ENCODE measurements around the gene AIFM2. TPM values are rescaled to one million over a fixed set of nuclear protein-coding genes. Genes with fewer than 3 reads are reported as not detected.

The AIFM2 gene
- total RNA-seq, 1 donor from 2014 or later, result 3.7 TPM

DNA sequence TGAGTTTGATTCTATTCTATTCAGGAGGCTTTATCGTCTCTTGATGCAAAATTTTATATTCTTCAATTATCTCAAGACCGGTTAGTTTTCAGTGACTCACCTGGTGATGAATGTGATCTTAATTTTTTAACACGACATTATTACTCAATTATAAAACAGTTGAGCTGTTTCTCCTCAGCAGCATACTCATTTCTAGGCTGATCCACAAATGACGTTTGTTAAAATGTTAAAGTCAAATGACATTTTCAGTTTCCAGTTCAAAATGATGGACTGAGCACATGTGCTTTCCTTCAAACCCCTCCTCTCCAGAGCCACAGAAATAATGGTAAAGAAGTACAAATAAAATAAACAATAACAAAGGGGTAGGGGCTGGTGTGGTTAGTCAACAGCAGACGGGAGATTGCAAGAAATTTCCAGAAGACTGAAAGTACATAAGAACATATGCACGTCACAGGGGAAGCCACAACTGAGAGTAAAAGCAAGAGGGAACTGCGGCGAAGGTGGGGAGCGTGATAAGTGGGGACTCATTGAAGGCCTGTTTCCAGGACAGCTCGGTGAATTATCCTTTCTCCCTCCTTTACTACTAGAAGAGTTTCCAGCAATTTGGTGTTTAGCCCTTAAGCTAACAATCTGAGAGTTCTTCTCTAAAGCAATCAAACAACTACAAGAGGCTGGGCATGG, 69.1 kb downstream of the AIFM2 start:
- TF ChIP-seq, protein P1, sequence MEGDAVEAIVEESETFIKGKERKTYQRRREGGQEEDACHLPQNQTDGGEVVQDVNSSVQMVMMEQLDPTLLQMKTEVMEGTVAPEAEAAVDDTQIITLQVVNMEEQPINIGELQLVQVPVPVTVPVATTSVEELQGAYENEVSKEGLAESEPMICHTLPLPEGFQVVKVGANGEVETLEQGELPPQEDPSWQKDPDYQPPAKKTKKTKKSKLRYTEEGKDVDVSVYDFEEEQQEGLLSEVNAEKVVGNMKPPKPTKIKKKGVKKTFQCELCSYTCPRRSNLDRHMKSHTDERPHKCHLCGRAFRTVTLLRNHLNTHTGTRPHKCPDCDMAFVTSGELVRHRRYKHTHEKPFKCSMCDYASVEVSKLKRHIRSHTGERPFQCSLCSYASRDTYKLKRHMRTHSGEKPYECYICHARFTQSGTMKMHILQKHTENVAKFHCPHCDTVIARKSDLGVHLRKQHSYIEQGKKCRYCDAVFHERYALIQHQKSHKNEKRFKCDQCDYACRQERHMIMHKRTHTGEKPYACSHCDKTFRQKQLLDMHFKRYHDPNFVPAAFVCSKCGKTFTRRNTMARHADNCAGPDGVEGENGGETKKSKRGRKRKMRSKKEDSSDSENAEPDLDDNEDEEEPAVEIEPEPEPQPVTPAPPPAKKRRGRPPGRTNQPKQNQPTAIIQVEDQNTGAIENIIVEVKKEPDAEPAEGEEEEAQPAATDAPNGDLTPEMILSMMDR (conservative IDR thresholded peaks at IDR 0.05; ENCODE audit: low read depth, low read length), result no peak
- H3K4me3 ChIP-seq (ENCODE audit: low read depth, low read length), result no peak overlapping the region
- DNase-seq (ENCODE audit: low read depth), result no peak

Other genes starting within 250 kb of the AIFM2 start
- gene MACROH2A2, start 80.0 kb downstream of the AIFM2 start, total RNA-seq, result 53.2 and 62.8 TPM in 2 replicates
- gene TYSND1, start 13.9 kb upstream of the AIFM2 start, total RNA-seq, result 14.3 and 21.7 TPM in 2 replicates
- gene SAR1A, start 37.7 kb upstream of the AIFM2 start, total RNA-seq, result 59.9 and 68.1 TPM in 2 replicates
- 245 and 299 TPM in 2 replicates for gene PPA1, start 100.6 kb upstream of the AIFM2 start, total RNA-seq
- 0.14 TPM in 1 of 2 replicates, not detected in the other for gene NPFFR1, start 151.2 kb upstream of the AIFM2 start, total RNA-seq
- 39.5 and 48.1 TPM in 2 replicates for gene LRRC20, start 249.8 kb upstream of the AIFM2 start, total RNA-seq

Data from epithelial cell of proximal tubule (primary cell).